ENCODE data around the gene PRRT2. TPM values are rescaled to one million over a fixed set of nuclear protein-coding genes. Genes with fewer than 3 reads are reported as not detected.

The PRRT2 gene
- total RNA-seq, 4 donors from 2014 or later, result 10.0 to 28.4 (median 18.5) TPM

- 95 to 98% methylated on average over 4 to 5 of the region's 5 CpGs for whole genome bisulfite sequencing, 2 donors
- peaks cover 0 to 4% (median 0%) of the 10 kb centered on the region in 4 donors for H3K4me1 ChIP-seq
- H3K4me3 ChIP-seq, result no peak overlapping the region
- no peaks in the 10 kb centered on the region for H3K27me3 ChIP-seq
- TF ChIP-seq CTCF (IDR thresholded peaks at IDR 0.05) (no peak), POLR2A (IDR thresholded peaks at IDR 0.05) (no peak), EP300 (IDR thresholded peaks at IDR 0.05) (no peak)
- no peak overlapping the region for H3K27ac ChIP-seq
- peaks cover 6 to 93% (median 27%) of the 10 kb centered on the region in 3 donors for H3K36me3 ChIP-seq
- no peak for DNase-seq (ENCODE audit: low spot score in 2 of 2)
- no peaks in the 10 kb centered on the region for H3K9me3 ChIP-seq
Measured at GRCh38 chr16:29834079-29834478, 22.1 kb downstream of the PRRT2 start.

- H3K27ac ChIP-seq, result no peak overlapping the region
- 82 to 85% methylated on average over 7 of the region's 7 CpGs for WGBS, 2 donors
- no peaks in the 10 kb centered on the region for H3K27me3 ChIP-seq
- no peaks in the 10 kb centered on the region for H3K9me3 ChIP-seq
- DNase-seq (ENCODE audit: low spot score in 2 of 2), result no peak
- no peak for TF ChIP-seq CTCF (IDR thresholded peaks at IDR 0.05)
- no peak for TF ChIP-seq EP300 (IDR thresholded peaks at IDR 0.05)
- TF ChIP-seq POLR2A (IDR thresholded peaks at IDR 0.05), result no peak
- no peaks in the 10 kb centered on the region for H3K4me1 ChIP-seq
- peaks cover 4 to 98% (median 30%) of the 10 kb centered on the region in 3 donors for H3K36me3 ChIP-seq
- H3K4me3 ChIP-seq, result no peak overlapping the region
Measured at GRCh38 chr16:29835926-29836325, 23.9 kb downstream of the PRRT2 start.

DNA sequence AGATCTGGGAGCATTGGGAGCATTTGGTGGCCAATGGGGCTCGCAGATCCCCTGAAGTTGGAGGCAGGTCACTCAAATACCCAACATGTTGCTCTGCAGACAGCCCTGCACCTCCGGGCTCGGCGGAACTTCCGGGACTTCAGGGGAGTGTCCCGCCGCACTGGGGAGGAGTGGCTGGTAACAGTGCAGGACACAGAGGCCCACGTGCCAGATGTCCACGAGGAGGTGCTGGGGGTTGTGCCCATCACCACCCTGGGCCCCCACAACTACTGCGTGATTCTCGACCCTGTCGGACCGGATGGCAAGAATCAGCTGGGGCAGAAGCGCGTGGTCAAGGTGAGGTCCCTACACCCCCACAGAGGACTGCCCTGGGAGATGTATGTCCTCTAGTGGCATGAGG lies 24.6 kb downstream of the PRRT2 start:
- DNase-seq (ENCODE audit: low spot score in 2 of 2), result no peak
- Histone ChIP-seq H3K4me3 (no peak overlapping the region), H3K4me1 (no peaks in the 10 kb centered on the region), H3K27me3 (no peaks in the 10 kb centered on the region), H3K9me3 (no peaks in the 10 kb centered on the region), H3K36me3 (peaks cover 4 to 98% (median 33%) of the 10 kb centered on the region in 3 donors), H3K27ac (no peak overlapping the region)
- TF ChIP-seq CTCF (IDR thresholded peaks at IDR 0.05), result no peak
- no peak for TF ChIP-seq EP300 (IDR thresholded peaks at IDR 0.05)
- TF ChIP-seq POLR2A (IDR thresholded peaks at IDR 0.05), result no peak
- 82 to 83% methylated on average over 9 to 15 of the region's 15 CpGs for WGBS, 2 donors

- H3K27ac ChIP-seq, result no peak overlapping the region
- H3K27me3 ChIP-seq, result no peaks in the 10 kb centered on the region
- WGBS, 2 donors, result 87 to 92% methylated on average over 5 of the region's 5 CpGs
- H3K4me3 ChIP-seq, result no peak overlapping the region
- peaks cover 6 to 98% (median 32%) of the 10 kb centered on the region in 3 donors for H3K36me3 ChIP-seq
- TF ChIP-seq CTCF (IDR thresholded peaks at IDR 0.05), result no peak
- no peak for TF ChIP-seq EP300 (IDR thresholded peaks at IDR 0.05)
- TF ChIP-seq POLR2A (IDR thresholded peaks at IDR 0.05), result no peak
- no peaks in the 10 kb centered on the region for H3K4me1 ChIP-seq
- DNase-seq (ENCODE audit: low spot score in 2 of 2), result no peak
- no peaks in the 10 kb centered on the region for H3K9me3 ChIP-seq
Measured at GRCh38 chr16:29837841-29838240, 25.8 kb downstream of the PRRT2 start.

GRCh38 chr16:29839822-29840221 lies 27.8 kb downstream of the PRRT2 start:
- H3K27ac ChIP-seq, result no peak overlapping the region
- no peaks in the 10 kb centered on the region for H3K4me1 ChIP-seq
- H3K36me3 ChIP-seq, result peaks cover 6 to 100% (median 26%) of the 10 kb centered on the region in 3 donors
- no peaks in the 10 kb centered on the region for H3K27me3 ChIP-seq
- H3K4me3 ChIP-seq, result no peak overlapping the region
- no peak for DNase-seq (ENCODE audit: low spot score in 2 of 2)
- TF ChIP-seq POLR2A (IDR thresholded peaks at IDR 0.05) (no peak), EP300 (IDR thresholded peaks at IDR 0.05) (no peak), CTCF (IDR thresholded peaks at IDR 0.05) (no peak)
- no peaks in the 10 kb centered on the region for H3K9me3 ChIP-seq
- WGBS, 2 donors, result 70 to 83% methylated on average over 6 of the region's 6 CpGs
